A549 (cell line): Measurements from ENCODE around the gene C4orf50.

ENCODE experiments used
- BHLHE40 ChIP-seq: IDR thresholded peaks from 2 replicates; pipeline ENCODE4 v1.6.1; 2012; ENCODE audit warnings: low read depth, low read length, inconsistent platforms
- E2F6 ChIP-seq: IDR thresholded peaks from 2 replicates; pipeline ENCODE4 v1.6.1; 2012; ENCODE audit warnings: low read depth, borderline replicate concordance
- FOSB ChIP-seq: fragments of 250-450 bp; sonication (Bioruptor Pico); IDR thresholded peaks from 2 replicates; pipeline ENCODE4 v1.5.0; 2020; ENCODE audit warnings: mild to moderate bottlenecking, moderate library complexity
- POLR2A ChIP-seq: IDR thresholded peaks from 2 replicates; pipeline ENCODE4 v1.6.1; 2012; ENCODE audit warnings: mild to moderate bottlenecking, low read length
- USF2 ChIP-seq: fragments of 450-650 bp; IDR thresholded peaks from 2 replicates; pipeline ENCODE4 v1.6.1; 2014; ENCODE audit warnings: antibody characterized with exemption

GRCh38 chr4:6055436-6055835 lies 37.2 kb upstream of the C4orf50 start:
- no peak for TF ChIP-seq USF2
- no peak for TF ChIP-seq E2F6
- no peak for TF ChIP-seq FOSB (CRISPR knock-in tag)
- TF ChIP-seq BHLHE40: no peak
- no peak for TF ChIP-seq POLR2A
